ENCODE data around the gene GAR1. TPM values are rescaled to one million over a fixed set of nuclear protein-coding genes. Genes with fewer than 3 reads are reported as not detected.
"Not testable (repeated sequence)": the region's sequence is repeated elsewhere in the genome, so short reads cannot be mapped to it uniquely, and the experiment has no call there.

GAR1 gene
- total and polyA plus RNA-seq, 8 donors, result 11.2 to 39.6 (median 33.2) TPM

DNA sequence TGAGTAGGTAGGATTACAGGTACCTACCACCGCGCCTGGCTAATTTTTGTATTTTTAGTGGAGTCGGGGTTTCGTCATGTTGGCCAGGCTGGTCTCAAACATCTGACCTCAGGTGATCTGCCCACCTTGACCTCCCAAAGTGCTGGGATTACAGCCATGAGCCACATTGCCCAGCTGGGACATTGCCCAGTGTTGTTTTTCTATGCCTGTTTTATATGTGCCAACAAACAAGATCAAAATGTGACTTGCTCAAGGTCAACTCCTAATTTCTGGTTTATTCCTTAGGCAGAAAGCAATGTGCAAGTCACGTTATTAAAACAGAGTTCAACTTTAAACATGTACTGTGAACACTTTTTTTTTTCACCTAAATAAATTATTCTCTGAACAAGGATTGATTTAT lies 35.0 kb downstream of the GAR1 start:
- no peak for DNase-seq
- no peak for ATAC-seq
- no peaks in the 10 kb centered on the region for H3K36me3 ChIP-seq
- intact Hi-C loops (cut with DNase I), result no loop called here
- no peaks in the 10 kb centered on the region for H3K27me3 ChIP-seq
- no peaks in the 10 kb centered on the region for H3K9me3 ChIP-seq
- TF ChIP-seq, protein P1, sequence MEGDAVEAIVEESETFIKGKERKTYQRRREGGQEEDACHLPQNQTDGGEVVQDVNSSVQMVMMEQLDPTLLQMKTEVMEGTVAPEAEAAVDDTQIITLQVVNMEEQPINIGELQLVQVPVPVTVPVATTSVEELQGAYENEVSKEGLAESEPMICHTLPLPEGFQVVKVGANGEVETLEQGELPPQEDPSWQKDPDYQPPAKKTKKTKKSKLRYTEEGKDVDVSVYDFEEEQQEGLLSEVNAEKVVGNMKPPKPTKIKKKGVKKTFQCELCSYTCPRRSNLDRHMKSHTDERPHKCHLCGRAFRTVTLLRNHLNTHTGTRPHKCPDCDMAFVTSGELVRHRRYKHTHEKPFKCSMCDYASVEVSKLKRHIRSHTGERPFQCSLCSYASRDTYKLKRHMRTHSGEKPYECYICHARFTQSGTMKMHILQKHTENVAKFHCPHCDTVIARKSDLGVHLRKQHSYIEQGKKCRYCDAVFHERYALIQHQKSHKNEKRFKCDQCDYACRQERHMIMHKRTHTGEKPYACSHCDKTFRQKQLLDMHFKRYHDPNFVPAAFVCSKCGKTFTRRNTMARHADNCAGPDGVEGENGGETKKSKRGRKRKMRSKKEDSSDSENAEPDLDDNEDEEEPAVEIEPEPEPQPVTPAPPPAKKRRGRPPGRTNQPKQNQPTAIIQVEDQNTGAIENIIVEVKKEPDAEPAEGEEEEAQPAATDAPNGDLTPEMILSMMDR (IDR thresholded peaks at IDR 0.05), result no peak
- no peak overlapping the region for H3K27ac ChIP-seq
- no peak overlapping the region for H3K4me3 ChIP-seq
- H3K4me1 ChIP-seq, result no peaks in the 10 kb centered on the region

DNA sequence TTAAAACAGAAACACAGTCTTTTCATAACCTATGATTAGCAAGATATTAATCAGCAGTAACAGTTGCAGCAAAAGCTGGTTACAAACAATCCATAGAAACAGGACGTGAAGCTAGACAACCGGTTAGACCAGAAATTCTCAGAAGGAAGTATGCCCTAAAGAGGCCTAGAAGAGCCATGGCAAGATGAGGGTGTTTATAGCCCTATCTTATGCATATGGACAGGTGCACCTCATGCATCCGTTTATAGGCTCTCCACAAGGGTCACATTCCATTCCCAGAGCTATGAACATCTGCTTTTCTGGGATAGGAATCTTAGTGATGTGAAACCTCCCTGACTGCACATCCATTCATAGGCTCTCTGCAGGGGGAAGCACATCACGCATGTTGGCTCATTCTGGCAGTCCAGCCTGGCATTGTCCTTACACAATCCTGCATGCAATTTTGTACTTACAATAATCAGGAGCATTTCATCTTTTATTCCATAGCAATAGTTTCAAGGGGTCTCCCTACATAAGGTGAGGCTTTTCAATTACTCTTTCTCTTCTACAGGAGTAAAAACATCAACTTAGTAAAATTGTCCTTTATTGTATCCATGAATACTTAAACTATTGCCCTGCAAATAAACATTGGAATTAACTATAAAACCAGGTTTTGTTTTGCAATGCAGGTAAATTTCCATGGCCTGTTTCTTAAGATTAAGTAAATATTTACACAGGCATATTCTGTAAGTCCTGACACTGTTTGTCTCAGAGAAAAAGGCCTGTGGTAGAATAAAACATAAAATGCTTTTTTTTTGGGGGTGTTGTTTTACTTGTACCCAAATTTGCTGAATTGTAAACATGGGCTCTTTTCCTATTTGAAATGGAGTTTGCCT lies 44.1 kb downstream of the GAR1 start:
- intact Hi-C loops (cut with DNase I); H3K27me3 ChIP-seq; H3K4me1 ChIP-seq; H3K36me3 ChIP-seq; H3K27ac ChIP-seq; ATAC-seq; H3K4me3 ChIP-seq; DNase-seq: not testable (repeated sequence)
- H3K9me3 ChIP-seq, result peaks cover 0 to 29% of the 10 kb centered on the region in 2 donors

DNA sequence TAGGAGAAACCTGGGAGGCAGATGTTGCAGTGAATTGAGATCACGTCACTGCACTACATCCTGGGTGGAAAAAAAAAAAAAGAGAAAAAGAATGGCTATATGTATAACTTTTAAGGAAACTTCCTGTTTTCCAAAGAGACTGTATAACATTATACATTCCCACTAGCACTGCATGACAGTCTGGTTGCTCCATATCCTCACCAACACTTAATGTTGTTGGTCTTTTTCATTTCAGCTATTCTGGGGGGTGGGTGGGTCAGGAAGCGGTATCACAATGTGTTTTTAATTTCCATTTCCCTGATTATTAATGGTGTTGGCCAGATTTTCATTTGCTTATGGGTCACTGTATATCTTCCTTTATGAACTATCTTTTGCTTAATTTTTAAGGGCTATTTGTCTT lies 45.7 kb downstream of the GAR1 start:
- Histone ChIP-seq H3K4me3 (no peak overlapping the region), H3K27ac (no peak overlapping the region), H3K9me3 (peaks cover 0 to 29% of the 10 kb centered on the region in 2 donors), H3K36me3 (no peaks in the 10 kb centered on the region), H3K4me1 (no peaks in the 10 kb centered on the region), H3K27me3 (no peaks in the 10 kb centered on the region)
- no peak for ATAC-seq
- TF ChIP-seq, protein P1 (IDR thresholded peaks at IDR 0.05), result no peak
- DNase-seq, result no peak
- intact Hi-C loops (cut with DNase I), result no loop called here

DNA sequence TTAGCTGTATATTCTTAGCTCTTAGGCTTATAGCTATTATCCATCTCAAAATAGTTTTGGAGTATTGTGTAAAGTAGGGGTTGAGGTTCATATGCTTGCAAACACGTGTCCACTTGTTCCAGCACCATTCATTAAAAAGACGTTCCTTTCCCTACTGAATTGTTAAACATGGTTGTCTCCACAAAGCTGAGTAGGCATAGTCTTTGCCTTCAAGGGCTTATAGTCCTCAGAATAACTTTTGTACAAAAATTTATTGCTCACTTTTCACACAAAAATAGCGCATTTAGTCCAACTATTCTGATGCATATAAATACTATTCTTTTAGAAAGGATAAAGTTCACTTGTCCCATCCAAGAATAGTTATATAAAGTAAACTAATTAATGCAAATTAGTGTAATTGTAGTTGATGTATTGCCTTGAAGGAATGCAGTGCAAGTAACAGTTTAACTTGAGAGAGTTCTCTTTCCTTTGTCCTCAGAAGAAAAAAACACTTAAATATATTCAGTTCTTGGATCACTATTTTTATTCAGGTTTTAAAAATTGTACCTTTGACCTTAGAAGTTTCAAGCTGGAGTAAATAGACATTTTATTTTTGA lies 46.5 kb downstream of the GAR1 start:
- DNase-seq, result no peak

DNA sequence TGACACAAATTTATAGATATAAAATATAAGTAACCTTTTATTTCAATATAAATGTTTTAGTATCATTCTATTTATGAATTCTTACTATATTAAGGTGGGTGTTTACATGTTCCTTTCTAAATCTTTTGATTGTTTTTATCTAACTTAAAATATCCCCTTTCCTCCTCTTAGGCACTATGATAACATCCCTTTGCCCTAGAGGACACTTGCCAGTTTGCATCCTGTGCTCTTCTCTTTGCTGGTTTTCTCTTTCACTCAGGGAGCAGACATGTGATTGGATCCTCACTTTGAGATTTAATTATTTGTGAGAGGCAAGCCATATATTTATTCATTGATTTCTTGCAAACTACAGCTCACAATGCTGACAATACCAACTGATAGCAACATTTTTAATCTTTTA lies 48.6 kb downstream of the GAR1 start:
- H3K36me3 ChIP-seq, result no peaks in the 10 kb centered on the region
- no peaks in the 10 kb centered on the region for H3K27me3 ChIP-seq
- H3K27ac ChIP-seq, result no peak overlapping the region
- intact Hi-C loops (cut with DNase I), result no loop called here
- DNase-seq, result no peak
- H3K4me1 ChIP-seq, result no peaks in the 10 kb centered on the region
- no peak overlapping the region for H3K4me3 ChIP-seq
- H3K9me3 ChIP-seq, result peaks cover 0 to 21% of the 10 kb centered on the region in 2 donors
- TF ChIP-seq, protein P1 (IDR thresholded peaks at IDR 0.05), result no peak
- no peak for ATAC-seq

More for the DNA sequence above, 46.5 kb downstream of the GAR1 start:
- Histone ChIP-seq H3K4me3 (no peak overlapping the region), H3K9me3 (peaks cover 0 to 29% of the 10 kb centered on the region in 2 donors), H3K27ac (no peak overlapping the region), H3K36me3 (no peaks in the 10 kb centered on the region), H3K27me3 (no peaks in the 10 kb centered on the region), H3K4me1 (no peaks in the 10 kb centered on the region)
- TF ChIP-seq, protein P1 (IDR thresholded peaks at IDR 0.05), result no peak
- no peak for ATAC-seq
- intact Hi-C loops (cut with DNase I), result no loop called here
